ENCODE data around the gene ZSCAN22.
"Not testable (repeated sequence)": the region's sequence is repeated elsewhere in the genome, so short reads cannot be mapped to it uniquely, and the experiment has no call there.

Gene ZSCAN22

GRCh38 chr19:58318297-58318696 lies 8.5 kb upstream of the ZSCAN22 start:
- DNase-seq: no peak

DNA sequence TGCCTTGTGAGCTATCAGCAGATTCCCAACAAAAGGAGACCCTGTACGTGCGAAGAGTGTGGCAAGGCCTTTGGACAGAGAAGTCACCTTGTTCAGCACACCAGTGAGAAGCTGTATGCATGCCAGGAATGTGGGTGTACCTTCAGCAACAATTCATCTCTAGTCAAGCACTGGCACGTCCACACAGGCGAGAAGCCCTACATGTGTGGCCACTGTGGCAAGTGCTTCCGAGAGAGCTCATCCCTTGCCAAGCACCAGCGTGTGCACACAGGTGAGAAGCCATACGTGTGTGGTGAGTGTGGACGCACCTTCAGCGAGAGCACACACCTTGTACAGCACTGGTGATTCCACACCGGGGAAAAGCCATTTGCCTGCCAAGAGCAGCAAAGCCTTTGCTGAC lies 7.6 kb upstream of the ZSCAN22 start:
- no peak for DNase-seq

DNA sequence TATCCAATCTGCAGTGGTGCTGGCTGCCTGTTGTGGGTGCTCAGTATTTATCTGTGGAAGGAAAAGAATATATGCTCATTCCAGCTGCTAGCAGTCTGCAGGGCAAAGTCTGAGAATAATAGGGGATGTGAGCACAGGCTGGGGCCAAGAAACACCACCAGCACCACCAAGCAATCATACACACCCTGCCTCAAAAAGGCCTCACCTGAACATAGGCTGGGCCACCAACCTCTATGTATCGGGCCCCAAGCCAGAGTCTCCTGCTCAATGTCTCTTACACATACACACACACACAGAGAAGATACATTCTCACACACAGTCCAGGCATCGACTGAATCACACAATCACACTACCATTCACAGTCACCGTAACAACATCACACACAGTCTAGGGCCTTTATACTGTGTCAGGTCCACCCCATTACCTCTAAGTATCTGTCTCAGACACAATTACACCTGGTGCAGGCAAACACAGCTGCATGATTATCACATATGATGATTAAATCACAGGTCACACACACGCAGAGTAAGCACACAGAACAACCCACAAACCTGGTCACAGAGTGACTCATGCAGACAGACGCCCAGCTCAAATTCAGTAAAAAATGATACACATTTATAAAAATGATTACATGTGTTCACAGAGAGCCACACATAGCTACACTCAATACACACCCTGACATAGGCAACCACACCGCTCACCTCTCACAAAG lies 1.3 kb upstream of the ZSCAN22 start:
- DNase-seq: no peak

GRCh38 chr19:58326501-58326913 lies 287 bp upstream of the ZSCAN22 start:
- DNase-seq: no peak

DNA sequence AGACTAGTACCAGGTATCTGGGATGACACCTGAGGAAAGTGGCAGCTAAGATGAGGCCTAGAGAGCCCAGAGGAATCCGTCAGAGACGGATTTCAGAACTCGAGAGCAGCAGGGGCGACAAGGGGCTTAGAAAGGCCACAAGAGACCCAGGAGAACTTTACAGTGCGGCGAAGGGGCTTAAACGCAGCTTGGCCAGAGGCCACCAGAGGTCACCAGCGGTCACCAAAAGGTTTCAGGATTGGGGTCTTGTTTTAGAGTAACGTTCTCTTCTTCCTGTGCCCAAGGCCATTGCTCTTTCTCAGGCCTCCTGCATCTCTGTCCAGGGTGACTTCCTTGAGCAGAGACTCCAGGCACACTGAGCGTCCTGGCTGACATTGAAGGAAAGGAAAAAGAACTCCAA lies 2.2 kb downstream of the ZSCAN22 start:
- DNase-seq: no peak

GRCh38 chr19:58330458-58330857 lies 3.7 kb downstream of the ZSCAN22 start:
- no peak for DNase-seq

GRCh38 chr19:58332697-58333096 lies 5.9 kb downstream of the ZSCAN22 start:
- no peak for DNase-seq

GRCh38 chr19:58334691-58335249 lies 8.0 kb downstream of the ZSCAN22 start:
- DNase-seq: no peak

GRCh38 chr19:58335630-58336029 lies 8.8 kb downstream of the ZSCAN22 start:
- no peak for DNase-seq

GRCh38 chr19:58336216-58336615 lies 9.4 kb downstream of the ZSCAN22 start:
- no peak for DNase-seq

DNA sequence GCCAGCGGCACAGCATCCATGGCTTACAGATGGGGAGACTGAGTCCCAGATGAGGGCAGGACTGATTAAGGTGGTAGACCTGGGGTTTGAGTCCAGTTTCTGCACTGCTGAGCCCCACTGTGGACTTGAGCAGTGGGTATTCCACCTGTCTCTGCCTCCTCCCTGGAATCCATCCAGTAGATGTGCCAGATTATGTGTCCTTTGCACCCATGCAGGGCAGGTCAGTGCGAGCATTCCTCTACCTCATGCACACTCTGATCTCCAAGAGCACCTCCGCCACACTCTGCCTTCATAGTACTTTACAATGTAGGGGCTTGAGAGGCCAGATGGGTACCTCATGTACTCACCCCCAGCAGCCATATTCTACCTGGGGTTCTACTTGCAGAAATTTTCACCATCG lies 10.0 kb downstream of the ZSCAN22 start:
- DNase-seq: no peak

DNA sequence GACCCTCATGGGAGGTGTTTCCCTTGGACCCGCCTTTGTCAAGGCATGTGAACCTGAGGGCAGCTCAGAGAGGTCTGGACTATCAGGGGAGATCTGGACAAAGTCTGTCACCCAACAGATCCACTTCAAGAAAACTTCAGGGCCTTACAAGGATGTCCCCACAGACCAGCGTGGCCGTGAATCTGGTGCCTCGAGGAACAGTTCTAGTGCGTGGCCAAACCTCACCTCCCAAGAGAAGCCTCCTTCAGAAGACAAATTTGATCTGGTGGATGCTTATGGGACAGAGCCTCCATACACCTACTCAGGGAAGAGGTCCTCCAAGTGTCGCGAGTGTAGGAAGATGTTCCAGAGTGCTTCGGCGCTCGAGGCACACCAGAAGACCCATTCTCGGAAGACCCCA lies 11.5 kb downstream of the ZSCAN22 start:
- no peak for DNase-seq

GRCh38 chr19:58338825-58339558 lies 12.2 kb downstream of the ZSCAN22 start:
- no peak for DNase-seq

- DNase-seq: no peak
Measured at GRCh38 chr19:58345558-58345957, 18.8 kb downstream of the ZSCAN22 start.

GRCh38 chr19:58346961-58347929 lies 20.5 kb downstream of the ZSCAN22 start:
- peak; percentile 53 for DNase-seq

- DNase-seq: not testable (repeated sequence)
Measured at GRCh38 chr19:58348080-58348479, 21.3 kb downstream of the ZSCAN22 start.

DNA sequence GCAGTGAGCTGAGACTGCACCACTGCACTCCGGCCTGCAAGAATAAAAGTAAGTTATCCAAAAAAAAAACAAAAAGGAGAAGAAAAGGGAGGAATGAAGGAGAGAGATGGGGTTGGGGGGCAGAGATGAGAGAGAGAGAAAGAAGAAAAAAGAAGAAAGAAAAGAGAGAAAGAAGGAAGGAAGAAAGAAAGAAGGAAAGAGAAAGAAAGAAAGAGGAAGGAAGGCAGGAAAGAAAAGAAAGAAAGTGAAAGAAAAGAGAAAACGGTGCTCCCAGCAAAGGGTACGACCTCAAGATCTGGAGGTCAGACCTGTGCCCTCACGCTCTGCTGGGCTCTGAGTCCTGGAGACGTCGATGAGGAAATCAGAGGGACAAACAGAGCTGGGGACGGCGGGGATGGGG lies 22.8 kb downstream of the ZSCAN22 start:
- no peak for DNase-seq

DNA sequence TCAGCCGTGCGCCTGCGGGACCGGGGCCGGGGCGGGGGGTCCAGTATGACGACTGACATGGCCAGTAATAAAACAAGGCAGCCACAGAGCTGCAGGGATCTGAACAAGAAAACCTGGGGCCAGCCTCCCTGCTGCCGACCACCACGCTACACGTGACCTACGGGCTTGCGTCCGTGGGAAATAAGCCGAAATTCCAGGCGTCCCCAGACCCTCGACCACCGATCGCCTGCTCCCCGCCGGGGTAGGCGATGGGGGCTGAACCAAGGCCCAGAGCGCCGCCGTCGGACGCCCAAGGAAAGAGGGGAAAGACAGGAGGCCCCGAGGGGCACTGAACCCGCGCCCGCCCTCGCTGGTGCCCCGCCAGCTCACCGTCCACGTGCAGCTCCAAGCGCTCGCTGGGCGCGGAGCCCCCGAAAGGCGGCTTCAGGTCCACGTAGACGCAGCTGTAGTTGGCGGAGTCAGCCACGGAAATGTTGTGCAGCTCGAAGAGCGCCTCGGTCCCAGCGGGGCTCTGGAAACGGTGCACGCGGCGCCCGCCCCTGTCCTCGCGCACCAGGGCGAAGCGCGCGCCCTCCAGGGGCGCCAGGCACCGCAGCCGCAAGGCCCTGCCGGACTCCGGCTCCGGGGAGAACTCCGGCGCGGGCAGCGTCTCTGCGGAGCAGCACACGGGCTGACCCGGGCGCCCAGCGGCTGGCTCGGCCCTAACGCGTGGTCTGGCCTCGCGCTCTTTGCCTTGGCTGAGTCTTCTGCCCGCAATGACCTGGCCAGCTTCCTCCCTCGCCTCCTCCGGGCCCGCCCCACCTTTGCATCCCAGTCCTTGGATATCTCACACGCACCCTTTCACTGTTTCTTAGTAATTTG lies 23.4 kb downstream of the ZSCAN22 start:
- DNase-seq: no peak

- no peak for DNase-seq
Measured at GRCh38 chr19:58350871-58351557, 24.2 kb downstream of the ZSCAN22 start.

- no peak for DNase-seq
Measured at GRCh38 chr19:58351558-58351878, 24.7 kb downstream of the ZSCAN22 start.

GRCh38 chr19:58351990-58352755 lies 25.4 kb downstream of the ZSCAN22 start:
- DNase-seq: no peak
